Fibroblast of lung (primary cell): Measurements from ENCODE around the gene MAGI2. TPM values are rescaled to one million over a fixed set of nuclear protein-coding genes. Genes with fewer than 3 reads are reported as not detected.

Experiments
- DNase-seq, 2 donors: peaks; one replicate each; pipeline versions ENCODE4 v3.0.0 to v3.0.0-alpha.2; 2010; ENCODE audit warnings: low read depth in 2 of 2
- H2AFZ ChIP-seq: 2 replicates; pipeline ENCODE4 v1.5.1; 2012; ENCODE audit warnings: low read length, control low read depth, inconsistent platforms
- H3K27ac ChIP-seq: 2 replicates; pipeline ENCODE4 v1.5.1; 2011; ENCODE audit warnings: low read length, control low read depth; ENCODE audit not compliant: insufficient read depth
- H3K27me3 ChIP-seq: 2 replicates; pipeline ENCODE4 v1.5.1; 2011; ENCODE audit warnings: mild to moderate bottlenecking, low read length; ENCODE audit not compliant: control insufficient read depth, insufficient read depth
- H3K36me3 ChIP-seq: 2 replicates; pipeline ENCODE4 v1.5.1; 2011; ENCODE audit warnings: low read length; ENCODE audit not compliant: control insufficient read depth, insufficient read depth
- H3K4me1 ChIP-seq: 2 replicates; pipeline ENCODE4 v1.5.1; 2011; ENCODE audit warnings: low read length; ENCODE audit not compliant: control insufficient read depth, insufficient read depth; ENCODE audit errors: extremely low read depth
- H3K4me2 ChIP-seq: 2 replicates; pipeline ENCODE4 v1.5.1; 2011; ENCODE audit warnings: low read length, control low read depth; ENCODE audit not compliant: insufficient read depth; ENCODE audit errors: extremely low read depth
- H3K4me3 ChIP-seq, 4 experiments: fragments of 200-600 bp in 1 of 4; sonication (generic) in 1 of 4; replicated peaks in 1 of 4; 2 replicates each; pipeline ENCODE4 v1.5.1; 2011 to 2016; ENCODE audit warnings: low read length in 4 of 4, low read depth in 3 of 4, mild to moderate bottlenecking in 3 of 4, control low read depth in 2 of 4, inconsistent platforms in 1 of 4, mixed read lengths in 1 of 4; ENCODE audit not compliant: insufficient read depth in 1 of 4; ENCODE audit errors: control extremely low read depth in 1 of 4
- H3K79me2 ChIP-seq: 2 replicates; pipeline ENCODE4 v1.5.1; 2012; ENCODE audit warnings: mild to moderate bottlenecking, low read length, inconsistent platforms; ENCODE audit not compliant: control insufficient read depth, insufficient read depth
- H3K9ac ChIP-seq: 2 replicates; pipeline ENCODE4 v1.5.1; 2011; ENCODE audit warnings: mild to moderate bottlenecking, low read length, control low read depth; ENCODE audit not compliant: insufficient read depth
- H3K9me3 ChIP-seq: 2 replicates; pipeline ENCODE4 v1.5.1; 2012; ENCODE audit warnings: low read depth, low read length; ENCODE audit not compliant: control insufficient read depth, insufficient read depth
- H4K20me1 ChIP-seq: 2 replicates; pipeline ENCODE4 v1.5.1; 2011; ENCODE audit warnings: low read length; ENCODE audit not compliant: control insufficient read depth, insufficient read depth; ENCODE audit errors: extremely low read depth
- EZH2 ChIP-seq: IDR thresholded peaks from 2 replicates; pipeline ENCODE4 v1.5.1; 2012; ENCODE audit warnings: low read length, control low read depth, mild to moderate bottlenecking; ENCODE audit errors: missing control alignments
- polyA plus RNA-seq, 2 donors: library from polyadenylated mRNA; depleted of rRNA in 1 of 2; stranded (reverse) in 1 of 2; unstranded in 1 of 2; fragments of >200 nt; gene quantifications; 2 replicates each; pipeline ENCODE4 v1.2.1, GENCODE V29; 2011 to 2012; ENCODE audit warnings: missing spikeins in 1 of 2
- total RNA-seq: library from RNA; depleted of rRNA; stranded (reverse); fragments of >200 nt; gene quantifications from 2 replicates; pipeline ENCODE4 v1.2.1, GENCODE V29; 2014
- TF ChIP-seq, protein P1 (sequence below), 2 donors: IDR thresholded peaks in 1 of 2; conservative IDR thresholded peaks in 1 of 2; 1 replicate in 1 of 2; 2 replicates in 1 of 2; pipeline ENCODE4 v1.5.1; 2011 to 2012; ENCODE audit warnings: low read length in 2 of 2, control low read depth in 1 of 2, inconsistent platforms in 1 of 2, low read depth in 1 of 2, mild to moderate bottlenecking in 1 of 2

Gene MAGI2
- total and polyA plus RNA-seq, 2 donors (not counting 1 experiment from before 2014, with no cell fraction given): 1.8 to 17.0 TPM

DNA sequence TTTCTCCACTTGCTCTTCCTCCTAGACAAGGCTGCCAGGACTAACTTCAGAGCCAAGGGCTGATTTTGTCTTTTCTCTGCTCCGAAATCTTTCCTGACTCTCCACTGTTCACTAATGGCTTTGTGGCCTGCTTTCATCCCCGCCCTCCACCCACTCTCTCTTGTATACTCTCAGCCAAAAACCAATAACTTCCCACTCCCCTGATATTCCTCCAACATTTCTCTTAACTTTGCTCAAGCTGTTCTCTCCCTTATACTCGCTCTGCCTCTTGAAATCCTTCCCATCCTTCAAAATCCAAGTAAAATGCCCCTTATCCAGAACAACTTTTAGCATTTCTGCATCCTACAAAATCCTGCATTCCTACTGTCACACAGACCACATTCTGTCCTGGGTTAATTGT, 1440.1 kb downstream of the MAGI2 start:
- Histone ChIP-seq H3K4me3 (no peak overlapping the region), H3K4me1 (peaks cover 2% of the 10 kb centered on the region), H4K20me1 (no peaks in the 10 kb centered on the region), H3K4me2 (no peak overlapping the region), H3K9ac (no peak overlapping the region), H3K27ac (no peak overlapping the region), H3K27me3 (peaks cover 2% of the 10 kb centered on the region), H3K79me2 (no peaks in the 10 kb centered on the region), H2AFZ (no peak overlapping the region), H3K9me3 (no peaks in the 10 kb centered on the region), H3K36me3 (no peaks in the 10 kb centered on the region)
- peak in 1 of 2 donors; percentile 15 for DNase-seq
- TF ChIP-seq, protein P1, sequence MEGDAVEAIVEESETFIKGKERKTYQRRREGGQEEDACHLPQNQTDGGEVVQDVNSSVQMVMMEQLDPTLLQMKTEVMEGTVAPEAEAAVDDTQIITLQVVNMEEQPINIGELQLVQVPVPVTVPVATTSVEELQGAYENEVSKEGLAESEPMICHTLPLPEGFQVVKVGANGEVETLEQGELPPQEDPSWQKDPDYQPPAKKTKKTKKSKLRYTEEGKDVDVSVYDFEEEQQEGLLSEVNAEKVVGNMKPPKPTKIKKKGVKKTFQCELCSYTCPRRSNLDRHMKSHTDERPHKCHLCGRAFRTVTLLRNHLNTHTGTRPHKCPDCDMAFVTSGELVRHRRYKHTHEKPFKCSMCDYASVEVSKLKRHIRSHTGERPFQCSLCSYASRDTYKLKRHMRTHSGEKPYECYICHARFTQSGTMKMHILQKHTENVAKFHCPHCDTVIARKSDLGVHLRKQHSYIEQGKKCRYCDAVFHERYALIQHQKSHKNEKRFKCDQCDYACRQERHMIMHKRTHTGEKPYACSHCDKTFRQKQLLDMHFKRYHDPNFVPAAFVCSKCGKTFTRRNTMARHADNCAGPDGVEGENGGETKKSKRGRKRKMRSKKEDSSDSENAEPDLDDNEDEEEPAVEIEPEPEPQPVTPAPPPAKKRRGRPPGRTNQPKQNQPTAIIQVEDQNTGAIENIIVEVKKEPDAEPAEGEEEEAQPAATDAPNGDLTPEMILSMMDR (conservative IDR thresholded peaks at IDR 0.05 in 1 of 2, IDR thresholded peaks at IDR 0.05 in 1 of 2; ENCODE audit: low read depth in 1 of 2, low read length in 2 of 2): no peak
- no peak for TF ChIP-seq EZH2

DNA sequence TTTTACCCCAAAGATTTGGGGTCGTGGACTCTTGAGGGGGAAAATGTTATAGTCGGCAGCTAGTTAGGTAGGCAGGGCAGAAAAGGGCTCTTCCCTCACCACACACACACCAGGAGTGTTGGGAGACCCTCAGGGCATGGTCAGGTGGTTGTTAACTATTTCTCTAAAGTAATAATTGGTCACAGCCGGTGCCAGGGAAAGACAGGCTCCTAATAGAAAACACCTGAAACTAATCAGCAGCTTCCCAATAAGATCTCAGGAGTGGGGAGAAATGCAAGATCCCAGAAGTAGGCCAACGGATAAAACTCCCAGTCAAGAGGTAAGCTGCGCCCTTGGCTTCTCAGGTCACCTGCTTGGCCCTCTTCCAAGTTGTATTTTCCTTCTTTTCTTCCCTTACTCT, 1441.8 kb downstream of the MAGI2 start:
- Histone ChIP-seq H4K20me1 (no peaks in the 10 kb centered on the region), H3K4me1 (no peaks in the 10 kb centered on the region), H3K27me3 (peaks cover 2% of the 10 kb centered on the region), H3K79me2 (no peaks in the 10 kb centered on the region), H3K36me3 (no peaks in the 10 kb centered on the region), H3K4me3 (no peak overlapping the region), H3K4me2 (no peak overlapping the region), H3K27ac (no peak overlapping the region), H3K9ac (no peak overlapping the region), H3K9me3 (no peaks in the 10 kb centered on the region), H2AFZ (no peak overlapping the region)
- no peak for DNase-seq
- no peak for TF ChIP-seq EZH2
- TF ChIP-seq, protein P1 (conservative IDR thresholded peaks at IDR 0.05 in 1 of 2, IDR thresholded peaks at IDR 0.05 in 1 of 2; ENCODE audit: low read depth in 1 of 2, low read length in 2 of 2): no peak

DNA sequence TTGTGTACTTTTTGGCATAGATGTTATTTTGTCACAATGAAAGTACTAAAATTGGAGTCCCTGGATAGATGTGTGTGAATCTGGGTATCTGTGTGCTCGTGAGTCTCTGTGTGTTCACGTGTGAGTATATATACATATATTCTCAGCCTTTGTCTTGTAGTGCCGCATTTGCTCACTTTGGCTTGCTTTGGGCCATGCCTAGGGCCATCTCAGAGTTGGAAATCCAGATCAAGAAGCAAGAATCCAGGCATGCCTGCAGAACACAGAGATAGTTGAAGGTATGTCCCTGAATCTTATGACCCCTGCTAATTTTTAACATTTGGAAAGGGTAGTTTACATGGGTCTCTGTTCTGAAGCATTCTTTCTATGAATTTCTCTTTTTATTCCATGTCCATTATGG, 1446.2 kb downstream of the MAGI2 start:
- Histone ChIP-seq H3K4me1 (no peaks in the 10 kb centered on the region), H3K4me3 (no peak overlapping the region), H3K4me2 (no peak overlapping the region), H3K36me3 (no peaks in the 10 kb centered on the region), H3K79me2 (no peaks in the 10 kb centered on the region), H3K27ac (no peak overlapping the region), H3K27me3 (no peaks in the 10 kb centered on the region), H2AFZ (no peak overlapping the region), H3K9ac (no peak overlapping the region), H4K20me1 (no peaks in the 10 kb centered on the region), H3K9me3 (no peaks in the 10 kb centered on the region)
- TF ChIP-seq, protein P1 (conservative IDR thresholded peaks at IDR 0.05 in 1 of 2, IDR thresholded peaks at IDR 0.05 in 1 of 2; ENCODE audit: low read depth in 1 of 2, low read length in 2 of 2): no peak
- no peak for TF ChIP-seq EZH2
- no peak for DNase-seq
